Mesenchymal stem cell (in vitro differentiated cells and primary cell): ENCODE data around the gene SEZ6L2.
"Not testable (repeated sequence)": the region's sequence is repeated elsewhere in the genome, so short reads cannot be mapped to it uniquely, and the experiment has no call there.

ENCODE experiments used
- DNase-seq: peaks from one replicate; pipeline ENCODE4 v3.0.0-alpha.2; 2013
- H2AFZ ChIP-seq: one replicate; pipeline ENCODE4 v1.6.1; 2013; ENCODE audit warnings: low read depth, mild to moderate bottlenecking, control low read depth, inconsistent platforms, low read length, moderate library complexity
- H2AK5ac ChIP-seq: 2 replicates; pipeline ENCODE4 v1.6.1; 2013; ENCODE audit warnings: low read length, moderate library complexity, mild to moderate bottlenecking, inconsistent platforms; ENCODE audit not compliant: severe bottlenecking
- H2BK120ac ChIP-seq: one replicate; pipeline ENCODE4 v1.6.1; 2013; ENCODE audit warnings: low read depth, mild to moderate bottlenecking, inconsistent platforms, low read length, moderate library complexity
- H2BK12ac ChIP-seq, 2 experiments: one replicate each; pipeline ENCODE4 v1.6.1; 2013; ENCODE audit warnings: inconsistent platforms in 2 of 2, low read length in 2 of 2, mild to moderate bottlenecking in 2 of 2, moderate library complexity in 2 of 2, control low read depth in 1 of 2
- H2BK15ac ChIP-seq: one replicate; pipeline ENCODE4 v1.6.1; 2013; ENCODE audit warnings: mild to moderate bottlenecking, low read depth, inconsistent platforms; ENCODE audit not compliant: poor library complexity, severe bottlenecking
- H2BK5ac ChIP-seq: 2 replicates; pipeline ENCODE4 v1.6.1; 2013; ENCODE audit warnings: low read depth, mild to moderate bottlenecking, low read length, control low read depth, inconsistent platforms; ENCODE audit not compliant: poor library complexity, severe bottlenecking
- H3K14ac ChIP-seq, 2 experiments: one replicate each; pipeline ENCODE4 v1.6.1; 2013; ENCODE audit warnings: inconsistent platforms in 2 of 2, low read length in 2 of 2, control low read depth in 1 of 2, mild to moderate bottlenecking in 1 of 2, moderate library complexity in 1 of 2
- H3K18ac ChIP-seq, 2 experiments: one replicate each; pipeline ENCODE4 v1.6.1; 2013; ENCODE audit warnings: inconsistent platforms in 2 of 2, low read length in 2 of 2, control low read depth in 1 of 2, low read depth in 1 of 2, mild to moderate bottlenecking in 1 of 2
- H3K23ac ChIP-seq, 2 experiments: one replicate each; pipeline ENCODE4 v1.6.1; 2013; ENCODE audit warnings: inconsistent platforms in 2 of 2, low read length in 2 of 2, mild to moderate bottlenecking in 2 of 2, moderate library complexity in 2 of 2, control low read depth in 1 of 2
- H3K27ac ChIP-seq: 2 replicates; pipeline ENCODE4 v1.5.1; 2013; ENCODE audit warnings: mild to moderate bottlenecking, moderate library complexity, low read length, control low read depth, inconsistent platforms; ENCODE audit not compliant: poor library complexity, severe bottlenecking
- H3K27me3 ChIP-seq, 2 experiments: 2 replicates each; pipeline versions ENCODE4 v1.6.1 to v1.7.0; 2013; ENCODE audit warnings: low read length in 2 of 2, mild to moderate bottlenecking in 2 of 2, moderate library complexity in 2 of 2, control low read depth in 1 of 2, inconsistent platforms in 1 of 2; ENCODE audit not compliant: control insufficient read depth in 1 of 2, insufficient read depth in 1 of 2
- H3K36me3 ChIP-seq, 2 experiments: 2 replicates each; pipeline versions ENCODE4 v1.6.1 to v1.7.0; 2013; ENCODE audit warnings: low read length in 2 of 2, control low read depth in 1 of 2, inconsistent platforms in 1 of 2, low read depth in 1 of 2, mild to moderate bottlenecking in 1 of 2; ENCODE audit not compliant: insufficient read depth in 2 of 2, control insufficient read depth in 1 of 2
- H3K4ac ChIP-seq, 2 experiments: one replicate each; pipeline ENCODE4 v1.6.1; 2013; ENCODE audit warnings: inconsistent platforms in 2 of 2, low read length in 2 of 2, mild to moderate bottlenecking in 2 of 2, moderate library complexity in 2 of 2, control low read depth in 1 of 2, low read depth in 1 of 2
- H3K4me1 ChIP-seq: 2 replicates; pipeline ENCODE4 v1.6.1; 2013; ENCODE audit warnings: low read depth, low read length, control low read depth; ENCODE audit not compliant: control insufficient read depth, insufficient read depth
- H3K4me2 ChIP-seq: 2 replicates; pipeline ENCODE4 v1.6.1; 2013; ENCODE audit warnings: low read length, mild to moderate bottlenecking, inconsistent platforms; ENCODE audit not compliant: poor library complexity, severe bottlenecking
- H3K4me3 ChIP-seq, 2 experiments: 2 replicates each; pipeline versions ENCODE4 v1.5.1 to v1.7.0; 2013; ENCODE audit warnings: low read length in 2 of 2, mild to moderate bottlenecking in 2 of 2, control low read depth in 1 of 2, low read depth in 1 of 2; ENCODE audit not compliant: insufficient read depth in 1 of 2
- H3K79me1 ChIP-seq: replicated peaks from 2 replicates; pipeline ENCODE4 v1.6.1; 2013; ENCODE audit warnings: mild to moderate bottlenecking, control low read depth, low read length, inconsistent platforms; ENCODE audit not compliant: poor library complexity, severe bottlenecking
- H3K9ac ChIP-seq: 2 replicates; pipeline ENCODE4 v1.7.0; 2013; ENCODE audit warnings: mild to moderate bottlenecking, low read length, moderate library complexity
- H3K9me3 ChIP-seq: 2 replicates; pipeline ENCODE4 v1.7.0; 2013; ENCODE audit warnings: mild to moderate bottlenecking, low read length; ENCODE audit not compliant: control insufficient read depth
- H4K8ac ChIP-seq: one replicate; pipeline ENCODE4 v1.6.1; 2013; ENCODE audit warnings: inconsistent platforms, mild to moderate bottlenecking, low read length, moderate library complexity
- H4K91ac ChIP-seq: one replicate; pipeline ENCODE4 v1.6.1; 2013; ENCODE audit warnings: mild to moderate bottlenecking, low read length, inconsistent platforms
- WGBS: methylation state at CpG from one replicate; pipeline ENCODE4 v1.1.7; 2013; ENCODE audit warnings: mixed read lengths; 5-methylcytosine and 5-hydroxymethylcytosine counted together

Gene SEZ6L2

GRCh38 chr16:29912087-29912486, 12.7 kb upstream of the SEZ6L2 start:
- Histone ChIP-seq H2AFZ (no peak overlapping the region), H3K79me1 (peaks cover 14% of the 10 kb centered on the region), H3K36me3 (peaks cover 43 to 44% of the 10 kb centered on the region in 2 experiments), H2BK12ac (no peak overlapping the region), H4K91ac (no peak overlapping the region), H3K4me2 (no peak overlapping the region), H3K4ac (no peak overlapping the region), H3K23ac (no peak overlapping the region), H3K14ac (no peak overlapping the region), H2AK5ac (no peak overlapping the region), H4K8ac (no peak overlapping the region), H2BK5ac (no peak overlapping the region), H3K4me3 (no peak overlapping the region), H3K4me1 (peaks cover 4% of the 10 kb centered on the region), H3K9me3 (no peaks in the 10 kb centered on the region), H3K27ac (no peak overlapping the region), H2BK120ac (no peak overlapping the region), H3K9ac (no peak overlapping the region), H3K27me3 (no peaks in the 10 kb centered on the region), H2BK15ac (no peak overlapping the region), H3K18ac (no peak overlapping the region)
- DNase-seq, result no peak
- 89% methylated on average over 11 of the region's 11 CpGs for WGBS

- peaks cover 43 to 44% of the 10 kb centered on the region in 2 experiments for H3K36me3 ChIP-seq
- H3K27ac ChIP-seq, result no peak overlapping the region
- H3K4me3 ChIP-seq, result no peak overlapping the region
- H3K9me3 ChIP-seq, result no peaks in the 10 kb centered on the region
- no peaks in the 10 kb centered on the region for H3K27me3 ChIP-seq
- no peak overlapping the region for H2BK120ac ChIP-seq
- peaks cover 2% of the 10 kb centered on the region for H3K4me1 ChIP-seq
- H3K18ac ChIP-seq, result no peak overlapping the region
- H3K9ac ChIP-seq, result no peak overlapping the region
- no peak overlapping the region for H2BK12ac ChIP-seq
- H2BK15ac ChIP-seq, result no peak overlapping the region
- no peak overlapping the region for H4K91ac ChIP-seq
- no peak overlapping the region for H2AK5ac ChIP-seq
- H3K4ac ChIP-seq, result no peak overlapping the region
- H2BK5ac ChIP-seq, result no peak overlapping the region
- H3K23ac ChIP-seq, result no peak overlapping the region
- no peak overlapping the region for H3K4me2 ChIP-seq
- no peak overlapping the region for H3K14ac ChIP-seq
- WGBS, result 91% methylated on average over 15 of the region's 15 CpGs
- peaks cover 10% of the 10 kb centered on the region for H3K79me1 ChIP-seq
- DNase-seq, result no peak
- no peak overlapping the region for H4K8ac ChIP-seq
- no peak overlapping the region for H2AFZ ChIP-seq
Observed at GRCh38 chr16:29911676-29912010, 12.3 kb upstream of the SEZ6L2 start.

- H3K27me3 ChIP-seq, result no peaks in the 10 kb centered on the region
- H3K4ac ChIP-seq, result no peak overlapping the region
Observed at GRCh38 chr16:29910819-29911675, 11.7 kb upstream of the SEZ6L2 start.

GRCh38 chr16:29909851-29910250, 10.5 kb upstream of the SEZ6L2 start:
- H2AFZ ChIP-seq, H3K9ac ChIP-seq, H3K4ac ChIP-seq, H2AK5ac ChIP-seq, H4K8ac ChIP-seq, H2BK12ac ChIP-seq, H3K4me1 ChIP-seq, H2BK5ac ChIP-seq, H3K9me3 ChIP-seq, H3K27me3 ChIP-seq, H3K18ac ChIP-seq, H3K4me3 ChIP-seq, H4K91ac ChIP-seq, DNase-seq, H3K4me2 ChIP-seq, H3K23ac ChIP-seq, H2BK15ac ChIP-seq, H2BK120ac ChIP-seq, H3K14ac ChIP-seq, H3K27ac ChIP-seq: not testable (repeated sequence)
- WGBS, result 100% methylated on average over 4 of the region's 6 CpGs
- Histone ChIP-seq H3K36me3 (peaks cover 36 to 55% of the 10 kb centered on the region in 2 experiments), H3K79me1 (peaks cover 13% of the 10 kb centered on the region)

More at GRCh38 chr16:29910819-29911675, 11.7 kb upstream of the SEZ6L2 start:
- Histone ChIP-seq H2BK5ac (no peak overlapping the region), H3K23ac (no peak overlapping the region), H3K27ac (no peak overlapping the region), H2BK12ac (no peak overlapping the region), H3K36me3 (peaks cover 44 to 47% of the 10 kb centered on the region in 2 experiments), H2BK15ac (no peak overlapping the region), H3K14ac (no peak overlapping the region), H4K8ac (no peak overlapping the region), H4K91ac (no peak overlapping the region), H2AFZ (no peak overlapping the region), H2BK120ac (no peak overlapping the region), H3K9ac (no peak overlapping the region), H3K79me1 (peaks cover 12% of the 10 kb centered on the region), H2AK5ac (no peak overlapping the region), H3K18ac (no peak overlapping the region), H3K4me2 (no peak overlapping the region), H3K4me1 (peaks cover 2% of the 10 kb centered on the region), H3K4me3 (no peak overlapping the region), H3K9me3 (no peaks in the 10 kb centered on the region)
- DNase-seq, result no peak
- 91% methylated on average over 20 of the region's 20 CpGs for WGBS
